T-helper 2 cell treated with Interferon-gamma antibody and Interleukin-4, amounts not matched to agents 5 μg/mL and 100 μg/mL, for 36 hours (primary cell): ENCODE results near the gene R3HDM2.
A peak's percentile ranks its signal among the peaks of the same experiment; 100 is the strongest.

ENCODE experiments used
- DNase-seq: peaks from one replicate; pipeline ENCODE4 v3.0.0; 2021; ENCODE audit warnings: low spot score
- H3K27ac Mint-ChIP-seq: one replicate; pipeline ENCODE4 v1.8.0; 2021; ENCODE audit warnings: mild to moderate bottlenecking, mixed read lengths
- H3K27me3 Mint-ChIP-seq: one replicate; pipeline ENCODE4 v1.8.0; 2021; ENCODE audit warnings: low read depth, mixed read lengths
- H3K36me3 Mint-ChIP-seq: one replicate; pipeline ENCODE4 v1.8.0; 2021; ENCODE audit warnings: low read depth, mixed read lengths
- H3K4me1 Mint-ChIP-seq: one replicate; pipeline ENCODE4 v1.8.0; 2021; ENCODE audit warnings: low read depth, mixed read lengths
- H3K4me3 Mint-ChIP-seq: one replicate; pipeline ENCODE4 v1.8.0; 2022; ENCODE audit warnings: mild to moderate bottlenecking, moderate library complexity, mixed read lengths
- H3K9me3 Mint-ChIP-seq: one replicate; pipeline ENCODE4 v1.8.0; 2021; ENCODE audit warnings: mixed read lengths

R3HDM2 gene

DNA sequence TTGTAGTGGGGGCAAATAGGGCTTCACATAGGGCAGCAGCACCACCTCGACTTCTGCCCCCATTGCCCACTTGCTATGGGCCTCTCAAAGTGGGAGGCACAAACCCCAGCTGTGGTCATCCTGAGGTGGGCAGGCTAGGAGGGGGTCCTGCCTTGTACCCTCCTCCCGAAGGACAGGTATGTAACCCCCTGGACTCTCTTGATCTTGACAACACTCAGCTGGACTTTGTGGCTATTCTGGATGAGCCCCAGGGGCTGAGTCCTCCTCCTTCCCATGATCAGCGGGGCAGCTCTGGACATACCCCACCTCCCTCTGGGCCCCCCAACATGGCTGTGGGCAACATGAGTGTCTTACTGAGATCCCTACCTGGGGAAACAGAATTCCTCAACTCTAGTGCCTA is 40.8 kb upstream of the R3HDM2 start:
- peaks cover 59% of the 10 kb centered on the region for H3K36me3 Mint-ChIP-seq
- H3K27me3 Mint-ChIP-seq = no peaks in the 10 kb centered on the region
- H3K4me3 Mint-ChIP-seq = no peak overlapping the region
- peaks cover 28% of the 10 kb centered on the region for H3K4me1 Mint-ChIP-seq
- no peak for DNase-seq
- H3K27ac Mint-ChIP-seq = no peak overlapping the region
- H3K9me3 Mint-ChIP-seq = no peaks in the 10 kb centered on the region

- no peak for DNase-seq
- Mint-ChIP-seq H3K4me3 (no peak overlapping the region), H3K4me1 (peaks cover 22% of the 10 kb centered on the region), H3K36me3 (peaks cover 54% of the 10 kb centered on the region), H3K27me3 (no peaks in the 10 kb centered on the region), H3K9me3 (no peaks in the 10 kb centered on the region), H3K27ac (no peak overlapping the region)
Observed at GRCh38 chr12:57470970-57471656, 40.3 kb upstream of the R3HDM2 start.

- H3K9me3 Mint-ChIP-seq = no peaks in the 10 kb centered on the region
- H3K4me1 Mint-ChIP-seq = peaks cover 24% of the 10 kb centered on the region
- H3K36me3 Mint-ChIP-seq = peaks cover 56% of the 10 kb centered on the region
- no peak overlapping the region for H3K4me3 Mint-ChIP-seq
- no peak overlapping the region for H3K27ac Mint-ChIP-seq
- no peaks in the 10 kb centered on the region for H3K27me3 Mint-ChIP-seq
- no peak for DNase-seq
Observed at GRCh38 chr12:57470286-57470969, 39.6 kb upstream of the R3HDM2 start.

DNA sequence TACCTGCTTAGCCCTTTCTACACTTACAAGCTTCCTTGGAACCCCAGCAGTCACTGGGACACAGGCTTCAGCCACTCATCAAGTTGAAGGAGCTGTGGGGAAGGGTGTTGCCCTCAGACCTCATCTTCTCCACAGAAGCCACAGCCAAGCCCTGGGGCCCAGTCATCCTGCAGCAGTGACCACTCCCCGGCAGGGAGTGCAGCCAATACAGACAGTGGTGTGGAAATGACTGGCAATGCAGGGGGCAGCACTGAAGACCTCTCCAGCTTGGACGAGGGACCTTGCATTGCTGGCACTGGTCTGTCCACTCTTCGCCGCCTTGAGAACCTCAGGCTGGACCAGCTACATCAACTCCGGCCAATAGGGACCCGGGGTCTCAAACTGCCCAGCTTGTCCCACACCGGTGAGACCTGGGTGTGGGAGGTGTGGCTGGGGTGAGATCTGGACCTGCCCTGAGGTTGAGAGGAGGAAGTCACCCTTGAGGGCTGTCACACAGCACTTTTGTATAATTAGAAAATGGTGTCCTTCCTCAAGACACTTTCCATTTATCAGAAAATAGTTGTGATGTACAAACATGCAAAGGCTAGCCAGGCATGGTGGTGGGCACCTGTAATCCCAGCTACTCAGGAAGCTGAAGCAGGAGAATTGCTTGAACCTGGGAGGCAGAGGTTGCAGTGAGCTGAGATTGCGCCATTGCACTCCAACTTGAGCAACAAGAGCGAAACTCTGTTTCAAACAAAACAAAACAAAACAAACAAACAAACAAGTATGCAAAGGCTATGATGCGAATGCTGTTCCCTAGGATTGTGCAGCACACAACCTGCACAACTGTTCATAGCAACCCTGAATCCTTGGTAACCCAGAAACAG is 38.7 kb upstream of the R3HDM2 start:
- Mint-ChIP-seq H3K4me3 (no peak overlapping the region), H3K27ac (no peak overlapping the region), H3K27me3 (no peaks in the 10 kb centered on the region), H3K4me1 (peaks cover 20% of the 10 kb centered on the region), H3K9me3 (no peaks in the 10 kb centered on the region), H3K36me3 (peaks cover 50% of the 10 kb centered on the region)
- DNase-seq = no peak

DNA sequence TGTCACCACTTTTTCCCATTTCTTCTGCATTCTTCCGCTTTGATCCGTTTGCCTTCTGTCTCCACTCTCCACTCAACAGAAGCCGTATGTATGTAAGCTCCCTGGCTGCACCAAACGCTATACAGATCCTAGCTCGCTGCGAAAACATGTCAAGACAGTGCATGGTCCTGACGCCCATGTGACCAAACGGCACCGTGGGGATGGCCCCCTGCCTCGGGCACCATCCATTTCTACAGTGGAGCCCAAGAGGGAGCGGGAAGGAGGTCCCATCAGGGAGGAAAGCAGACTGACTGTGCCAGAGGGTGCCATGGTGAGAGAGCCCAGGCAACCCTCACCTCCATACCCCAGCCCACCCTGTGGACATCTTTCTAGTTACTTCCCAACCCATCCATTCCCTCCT is 37.1 kb upstream of the R3HDM2 start:
- Mint-ChIP-seq H3K27ac (no peak overlapping the region), H3K36me3 (peaks cover 38% of the 10 kb centered on the region), H3K4me1 (peaks cover 17% of the 10 kb centered on the region), H3K27me3 (no peaks in the 10 kb centered on the region), H3K9me3 (no peaks in the 10 kb centered on the region), H3K4me3 (no peak overlapping the region)
- no peak for DNase-seq

DNA sequence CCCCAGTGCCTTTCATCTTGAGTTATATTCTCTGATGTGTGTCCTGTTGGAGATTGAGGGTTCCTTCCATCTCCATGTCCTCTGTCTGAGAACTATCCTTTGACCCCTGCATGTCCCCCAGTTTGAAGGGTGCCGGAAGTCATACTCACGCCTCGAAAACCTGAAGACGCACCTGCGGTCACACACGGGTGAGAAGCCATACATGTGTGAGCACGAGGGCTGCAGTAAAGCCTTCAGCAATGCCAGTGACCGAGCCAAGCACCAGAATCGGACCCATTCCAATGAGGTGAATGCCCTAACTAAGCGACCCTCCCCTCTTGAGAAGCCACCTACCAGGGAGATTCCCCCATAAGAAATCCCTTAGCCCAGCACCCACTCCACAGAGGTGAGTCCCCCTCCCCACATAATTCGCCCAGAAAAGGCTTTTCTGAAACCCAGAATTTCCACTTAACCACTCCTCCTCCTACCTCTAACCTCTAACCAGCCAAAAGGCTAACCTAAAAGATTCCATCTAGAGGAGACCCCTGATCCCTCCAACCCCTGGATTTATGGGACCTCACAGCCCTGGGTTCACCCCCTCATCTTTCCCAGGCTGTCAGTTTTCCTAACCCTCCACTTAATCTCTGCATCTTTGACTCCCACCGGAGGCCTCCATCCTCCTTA is 36.5 kb upstream of the R3HDM2 start:
- Mint-ChIP-seq H3K27ac (no peak overlapping the region), H3K27me3 (peaks cover 3% of the 10 kb centered on the region), H3K4me1 (peaks cover 19% of the 10 kb centered on the region), H3K4me3 (no peak overlapping the region), H3K9me3 (no peaks in the 10 kb centered on the region), H3K36me3 (peaks cover 32% of the 10 kb centered on the region)
- no peak for DNase-seq

DNA sequence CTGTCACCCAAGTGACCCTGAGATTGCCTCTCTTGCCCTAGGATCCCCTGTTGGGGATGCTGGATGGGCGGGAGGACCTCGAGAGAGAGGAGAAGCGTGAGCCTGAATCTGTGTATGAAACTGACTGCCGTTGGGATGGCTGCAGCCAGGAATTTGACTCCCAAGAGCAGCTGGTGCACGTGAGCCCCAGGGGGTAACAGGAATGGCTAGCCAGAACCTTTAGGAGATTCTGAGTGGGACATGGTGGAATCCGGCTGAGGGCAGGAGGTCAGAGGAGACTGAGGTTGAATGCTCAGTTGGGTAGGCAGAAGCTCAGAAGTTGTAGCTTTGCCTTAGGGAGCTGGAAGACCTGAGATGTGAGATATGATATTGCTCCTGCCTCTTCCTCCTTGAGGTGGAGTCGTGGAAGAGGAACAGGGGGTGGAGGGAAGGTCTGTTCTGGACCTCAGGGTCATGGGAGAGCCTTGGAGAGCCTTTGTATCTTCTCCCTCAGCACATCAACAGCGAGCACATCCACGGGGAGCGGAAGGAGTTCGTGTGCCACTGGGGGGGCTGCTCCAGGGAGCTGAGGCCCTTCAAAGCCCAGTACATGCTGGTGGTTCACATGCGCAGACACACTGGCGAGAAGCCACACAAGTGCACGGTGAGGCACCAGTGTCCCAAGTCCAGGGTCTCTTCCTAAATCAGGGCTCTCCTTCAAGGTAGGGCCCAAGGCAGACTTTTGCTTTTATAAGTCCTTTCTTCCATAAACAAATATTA is 35.1 kb upstream of the R3HDM2 start:
- peaks cover 24% of the 10 kb centered on the region for H3K36me3 Mint-ChIP-seq
- H3K27me3 Mint-ChIP-seq = peaks cover 10% of the 10 kb centered on the region
- no peak overlapping the region for H3K4me3 Mint-ChIP-seq
- no peak overlapping the region for H3K27ac Mint-ChIP-seq
- no peak for DNase-seq
- H3K4me1 Mint-ChIP-seq = peaks cover 19% of the 10 kb centered on the region
- no peaks in the 10 kb centered on the region for H3K9me3 Mint-ChIP-seq

DNA sequence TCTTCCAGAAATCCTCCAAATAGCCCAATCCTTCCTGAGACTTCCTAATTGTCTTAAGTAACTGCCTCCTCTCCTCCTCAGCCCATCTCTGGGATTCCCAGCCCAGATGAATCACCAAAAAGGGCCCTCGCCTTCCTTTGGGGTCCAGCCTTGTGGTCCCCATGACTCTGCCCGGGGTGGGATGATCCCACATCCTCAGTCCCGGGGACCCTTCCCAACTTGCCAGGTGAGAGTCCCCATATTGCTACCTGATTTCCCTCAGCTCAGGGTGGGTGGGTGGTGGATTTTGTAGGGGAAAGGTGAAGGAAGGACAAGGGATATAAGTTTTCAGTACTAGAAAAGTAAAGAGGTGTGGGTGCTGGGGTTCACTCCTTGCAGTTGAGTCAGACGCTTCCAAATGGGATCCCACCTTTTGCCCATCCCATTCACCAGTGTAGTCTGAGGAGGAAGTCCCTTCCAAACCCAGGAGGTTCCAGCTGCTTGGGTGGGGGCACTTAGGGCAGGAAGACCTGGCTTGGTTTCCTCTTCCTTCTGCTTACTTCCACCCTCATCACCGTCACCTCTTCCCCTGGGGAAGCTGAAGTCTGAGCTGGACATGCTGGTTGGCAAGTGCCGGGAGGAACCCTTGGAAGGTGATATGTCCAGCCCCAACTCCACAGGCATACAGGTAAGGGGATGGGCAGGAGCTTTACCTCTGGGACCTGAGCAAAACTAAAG is 34.3 kb upstream of the R3HDM2 start:
- DNase-seq = no peak
- Mint-ChIP-seq H3K9me3 (no peaks in the 10 kb centered on the region), H3K4me3 (no peak overlapping the region), H3K36me3 (peaks cover 22% of the 10 kb centered on the region), H3K27ac (no peak overlapping the region), H3K27me3 (peaks cover 15% of the 10 kb centered on the region), H3K4me1 (peaks cover 23% of the 10 kb centered on the region)

- no peak for DNase-seq
- Mint-ChIP-seq H3K27me3 (peaks cover 16% of the 10 kb centered on the region), H3K9me3 (no peaks in the 10 kb centered on the region), H3K27ac (no peak overlapping the region), H3K4me3 (no peak overlapping the region), H3K36me3 (peaks cover 19% of the 10 kb centered on the region), H3K4me1 (peaks cover 25% of the 10 kb centered on the region)
Observed at GRCh38 chr12:57464569-57464968, 33.7 kb upstream of the R3HDM2 start.

- Mint-ChIP-seq H3K4me3 (peak overlapping the region; percentile 88), H3K4me1 (peaks cover 35% of the 10 kb centered on the region), H3K27ac (peak overlapping the region; percentile 62), H3K27me3 (peaks cover 16% of the 10 kb centered on the region), H3K9me3 (no peaks in the 10 kb centered on the region), H3K36me3 (peaks cover 10% of the 10 kb centered on the region)
- no peak for DNase-seq
Observed at GRCh38 chr12:57462912-57463253, 32.0 kb upstream of the R3HDM2 start.

- H3K27ac Mint-ChIP-seq = peak overlapping the region; percentile 62
- no peaks in the 10 kb centered on the region for H3K9me3 Mint-ChIP-seq
- H3K36me3 Mint-ChIP-seq = peaks cover 6% of the 10 kb centered on the region
- H3K4me1 Mint-ChIP-seq = peaks cover 35% of the 10 kb centered on the region
- H3K4me3 Mint-ChIP-seq = peak overlapping the region; percentile 88
- peaks cover 16% of the 10 kb centered on the region for H3K27me3 Mint-ChIP-seq
- peak; percentile 86 for DNase-seq
Observed at GRCh38 chr12:57462251-57462911, 31.5 kb upstream of the R3HDM2 start.

DNA sequence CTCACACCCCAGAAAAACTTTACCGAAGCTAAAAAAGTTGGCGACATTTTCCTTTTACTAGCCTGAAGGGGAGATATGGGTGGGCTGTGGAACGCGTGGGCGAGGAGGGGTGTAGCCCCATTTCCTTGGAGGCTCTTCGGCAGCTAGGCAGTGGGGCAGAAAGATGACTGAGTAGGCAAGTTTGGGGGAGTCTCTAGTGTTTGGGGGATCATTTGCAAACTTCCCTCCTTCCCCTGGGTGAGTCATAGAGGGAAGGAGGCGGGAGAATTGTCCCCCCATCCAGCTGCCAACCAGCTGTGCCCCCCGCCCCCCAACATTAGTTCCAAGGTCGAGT is 31.0 kb upstream of the R3HDM2 start:
- Mint-ChIP-seq H3K27ac (no peak overlapping the region), H3K27me3 (peaks cover 16% of the 10 kb centered on the region), H3K36me3 (peaks cover 3% of the 10 kb centered on the region), H3K4me1 (peaks cover 35% of the 10 kb centered on the region), H3K9me3 (no peaks in the 10 kb centered on the region), H3K4me3 (peak overlapping the region; percentile 88)
- peak; percentile 7 for DNase-seq
